WTC11 (cell line): ENCODE measurements around the gene MOBP. TPM values are rescaled to one million over a fixed set of nuclear protein-coding genes. Genes with fewer than 3 reads are reported as not detected.

Experiments used
- ATAC-seq: fragments of 200-7000 bp; cut with Tn5 transposase; 2 replicates; pipeline ENCODE4 v1.10.0; 2021; ENCODE audit warnings: mild to moderate bottlenecking, moderate library complexity
- CTCF ChIA-PET: fragments of 300-600 bp; sonication (Branson Sonifier 250); formaldehyde crosslinking; loops from one replicate; lab custom pipeline; 2021; ENCODE audit warnings: antibody characterized with exemption; lab: Charles Lee
- POLR2A ChIA-PET: fragments of 350-600 bp; sonication (Branson Sonifier 250); formaldehyde crosslinking; loops from one replicate; lab custom pipeline; 2021; ENCODE audit warnings: antibody characterized with exemption; lab: Charles Lee
- DNase-seq: peaks from one replicate; pipeline ENCODE4 v3.0.0; 2021; ENCODE audit warnings: low spot score
- H3K27ac Mint-ChIP-seq: 2 replicates; pipeline ENCODE4 v1.8.0; 2021; ENCODE audit warnings: mixed read lengths
- H3K27me3 Mint-ChIP-seq: 2 replicates; pipeline ENCODE4 v1.8.0; 2021; ENCODE audit warnings: low read depth, mild to moderate bottlenecking, moderate library complexity, mixed read lengths
- H3K36me3 Mint-ChIP-seq: 2 replicates; pipeline ENCODE4 v1.8.0; 2021; ENCODE audit warnings: mixed read lengths
- H3K4me1 Mint-ChIP-seq: 2 replicates; pipeline ENCODE4 v1.8.0; 2022; ENCODE audit warnings: mixed read lengths
- H3K4me3 Mint-ChIP-seq: 2 replicates; pipeline ENCODE4 v1.8.0; 2021; ENCODE audit warnings: mild to moderate bottlenecking, moderate library complexity, mixed read lengths
- H3K9me3 Mint-ChIP-seq: 2 replicates; pipeline ENCODE4 v1.8.0; 2021; ENCODE audit warnings: mixed read lengths
- ATF1 ChIP-seq: sonication (generic); formaldehyde crosslinking; IDR thresholded peaks from 2 replicates; pipeline ENCODE4 v1.8.1; 2023; ENCODE audit warnings: mild to moderate bottlenecking, moderate library complexity, missing genetic modification reagents
- ESRRA ChIP-seq: sonication (generic); formaldehyde crosslinking; IDR thresholded peaks from 2 replicates; pipeline ENCODE4 v1.8.1; 2022; ENCODE audit warnings: mild to moderate bottlenecking, missing genetic modification reagents, borderline replicate concordance
- FOXJ3 ChIP-seq: sonication (generic); formaldehyde crosslinking; IDR thresholded peaks from 2 replicates; pipeline ENCODE4 v1.9.0; 2021; ENCODE audit warnings: missing genetic modification reagents, mild to moderate bottlenecking, borderline replicate concordance
- FOXP4 ChIP-seq: sonication (generic); formaldehyde crosslinking; IDR thresholded peaks from 2 replicates; pipeline ENCODE4 v1.8.0; 2022; ENCODE audit warnings: mild to moderate bottlenecking, missing genetic modification reagents
- GABPB1 ChIP-seq: sonication (generic); formaldehyde crosslinking; IDR thresholded peaks from 2 replicates; pipeline ENCODE4 v1.8.1; 2023; ENCODE audit warnings: mild to moderate bottlenecking, missing genetic modification reagents
- KAT7 ChIP-seq: sonication (generic); formaldehyde crosslinking; IDR thresholded peaks from 2 replicates; pipeline ENCODE4 v1.8.1; 2023; ENCODE audit warnings: missing genetic modification reagents, mild to moderate bottlenecking, borderline replicate concordance
- MXD4 ChIP-seq: fragments of 250-450 bp; sonication (Bioruptor Pico); IDR thresholded peaks from 2 replicates; pipeline ENCODE4 v1.8.0; 2021; ENCODE audit warnings: mild to moderate bottlenecking, moderate library complexity, borderline replicate concordance
- NFE2L1 ChIP-seq: sonication (generic); formaldehyde crosslinking; IDR thresholded peaks from 2 replicates; pipeline ENCODE4 v1.8.1; 2023; ENCODE audit warnings: missing genetic modification reagents
- NFYB ChIP-seq: sonication (generic); formaldehyde crosslinking; conservative IDR thresholded peaks from 2 replicates; pipeline ENCODE4 v1.8.0; 2022; ENCODE audit warnings: low read depth, missing genetic modification reagents
- NR1H2 ChIP-seq: sonication (generic); formaldehyde crosslinking; IDR thresholded peaks from 2 replicates; pipeline ENCODE4 v1.9.0; 2021; ENCODE audit warnings: mild to moderate bottlenecking, moderate library complexity, missing genetic modification reagents
- RELA ChIP-seq: sonication (generic); formaldehyde crosslinking; IDR thresholded peaks from 2 replicates; pipeline ENCODE4 v1.8.1; 2022; ENCODE audit warnings: missing genetic modification reagents, mild to moderate bottlenecking, borderline replicate concordance
- RORB ChIP-seq: fragments of 250-450 bp; sonication (Bioruptor Pico); IDR thresholded peaks from 2 replicates; pipeline ENCODE4 v1.9.0; 2021; ENCODE audit warnings: mild to moderate bottlenecking
- TCF7 ChIP-seq: sonication (generic); formaldehyde crosslinking; IDR thresholded peaks from 2 replicates; pipeline ENCODE4 v1.8.0; 2022; ENCODE audit warnings: mild to moderate bottlenecking, low read depth, missing genetic modification reagents, moderate library complexity
- TP53 ChIP-seq: sonication (generic); formaldehyde crosslinking; IDR thresholded peaks from 2 replicates; pipeline ENCODE4 v1.8.1; 2023; ENCODE audit warnings: mild to moderate bottlenecking, missing genetic modification reagents
- ZBTB21 ChIP-seq: sonication (generic); formaldehyde crosslinking; IDR thresholded peaks from 2 replicates; pipeline ENCODE4 v1.8.1; 2023; ENCODE audit warnings: mild to moderate bottlenecking, missing genetic modification reagents, borderline replicate concordance
- ZNF671 ChIP-seq: fragments of 250-450 bp; sonication (Bioruptor Pico); IDR thresholded peaks from 2 replicates; pipeline ENCODE4 v1.8.0; 2021; ENCODE audit warnings: mild to moderate bottlenecking
- total RNA-seq: library from RNA; stranded (reverse); gene quantifications from 3 replicates; pipeline ENCODE4 v1.2.3, GENCODE V29; 2021
- TF ChIP-seq, protein P1 (sequence below): fragments of 250-450 bp; sonication (Bioruptor Pico); conservative IDR thresholded peaks from 2 replicates; pipeline ENCODE4 v1.9.0; 2021; ENCODE audit warnings: mild to moderate bottlenecking
- TF ChIP-seq, protein P2 (sequence below): sonication (generic); formaldehyde crosslinking; IDR thresholded peaks from 2 replicates; pipeline ENCODE4 v1.8.1; 2022; ENCODE audit warnings: missing genetic modification reagents, borderline replicate concordance
- TF ChIP-seq, protein P3 (sequence below): sonication (generic); formaldehyde crosslinking; IDR thresholded peaks from 2 replicates; pipeline ENCODE4 v1.8.1; 2023; ENCODE audit warnings: mild to moderate bottlenecking, moderate library complexity, missing genetic modification reagents
- TF ChIP-seq, protein P4 (sequence below): fragments of 250-450 bp; sonication (Bioruptor Pico); IDR thresholded peaks from 2 replicates; pipeline ENCODE4 v1.8.0; 2021; ENCODE audit warnings: mild to moderate bottlenecking
- TF ChIP-seq, protein P5 (sequence below): sonication (generic); formaldehyde crosslinking; IDR thresholded peaks from 2 replicates; pipeline ENCODE4 v1.8.1; 2023; ENCODE audit warnings: mild to moderate bottlenecking, missing genetic modification reagents

Gene MOBP
- total RNA-seq, 1 experiment from 2014 or later, result 0.13 TPM

GRCh38 chr3:39501968-39502837, 34.7 kb downstream of the MOBP start (continued):
- TF ChIP-seq, protein P1, sequence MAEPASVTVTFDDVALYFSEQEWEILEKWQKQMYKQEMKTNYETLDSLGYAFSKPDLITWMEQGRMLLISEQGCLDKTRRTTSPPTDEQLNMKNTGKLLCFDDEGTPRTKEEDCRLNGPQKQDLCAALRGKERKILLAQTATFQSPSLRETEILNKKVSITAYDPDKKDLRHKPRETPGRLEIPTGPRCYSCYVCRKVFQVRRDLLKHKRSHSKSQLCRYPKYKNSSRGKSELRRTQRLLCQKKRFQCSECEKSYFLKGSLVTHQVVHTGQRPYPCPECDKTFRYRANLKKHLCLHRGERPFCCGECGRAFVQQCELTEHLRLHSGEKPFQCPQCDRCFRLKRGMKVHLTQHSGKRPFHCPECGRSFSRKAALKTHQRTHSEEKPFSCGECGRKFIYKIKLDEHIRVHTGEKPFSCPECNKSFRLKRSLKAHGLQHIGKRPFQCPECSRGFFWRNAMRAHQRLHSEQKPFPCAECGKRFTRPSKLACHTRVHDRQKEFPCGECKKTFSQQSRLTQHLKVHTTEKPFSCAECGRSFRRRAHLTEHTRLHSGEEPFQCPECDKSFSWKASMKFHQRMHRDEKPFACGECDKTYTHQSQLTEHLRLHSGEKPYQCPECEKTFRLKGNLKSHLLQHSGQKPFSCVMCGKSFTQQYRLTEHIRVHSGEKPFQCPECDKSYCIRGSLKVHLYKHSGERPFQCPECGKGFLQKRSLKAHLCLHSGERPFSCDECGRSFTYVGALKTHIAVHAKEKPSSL (CRISPR knock-in tag), result no peak
- TF ChIP-seq RORB, result no peak

GRCh38 chr3:39502838-39503145, 35.3 kb downstream of the MOBP start:
- Mint-ChIP-seq H3K9me3 (peaks cover 6% of the 10 kb centered on the region), H3K27me3 (peaks cover 21% of the 10 kb centered on the region), H3K4me1 (peaks cover 9% of the 10 kb centered on the region), H3K27ac (no peak overlapping the region), H3K36me3 (no peaks in the 10 kb centered on the region), H3K4me3 (no peak overlapping the region)
- no peak for ATAC-seq
- no peak for DNase-seq
- TF ChIP-seq ESRRA (no peak), NFYB (no peak), TP53 (CRISPR knock-in tag) (no peak), FOXP4 (CRISPR knock-in tag) (no peak), GABPB1 (no peak)
- CTCF ChIA-PET, result interaction anchor here (0.5 kb wide), 1 partner anchor 62 kb away, joined by 4 read pairs; no protein-coding TSS in a partner anchor
- POLR2A ChIA-PET, result no interaction called here

DNA sequence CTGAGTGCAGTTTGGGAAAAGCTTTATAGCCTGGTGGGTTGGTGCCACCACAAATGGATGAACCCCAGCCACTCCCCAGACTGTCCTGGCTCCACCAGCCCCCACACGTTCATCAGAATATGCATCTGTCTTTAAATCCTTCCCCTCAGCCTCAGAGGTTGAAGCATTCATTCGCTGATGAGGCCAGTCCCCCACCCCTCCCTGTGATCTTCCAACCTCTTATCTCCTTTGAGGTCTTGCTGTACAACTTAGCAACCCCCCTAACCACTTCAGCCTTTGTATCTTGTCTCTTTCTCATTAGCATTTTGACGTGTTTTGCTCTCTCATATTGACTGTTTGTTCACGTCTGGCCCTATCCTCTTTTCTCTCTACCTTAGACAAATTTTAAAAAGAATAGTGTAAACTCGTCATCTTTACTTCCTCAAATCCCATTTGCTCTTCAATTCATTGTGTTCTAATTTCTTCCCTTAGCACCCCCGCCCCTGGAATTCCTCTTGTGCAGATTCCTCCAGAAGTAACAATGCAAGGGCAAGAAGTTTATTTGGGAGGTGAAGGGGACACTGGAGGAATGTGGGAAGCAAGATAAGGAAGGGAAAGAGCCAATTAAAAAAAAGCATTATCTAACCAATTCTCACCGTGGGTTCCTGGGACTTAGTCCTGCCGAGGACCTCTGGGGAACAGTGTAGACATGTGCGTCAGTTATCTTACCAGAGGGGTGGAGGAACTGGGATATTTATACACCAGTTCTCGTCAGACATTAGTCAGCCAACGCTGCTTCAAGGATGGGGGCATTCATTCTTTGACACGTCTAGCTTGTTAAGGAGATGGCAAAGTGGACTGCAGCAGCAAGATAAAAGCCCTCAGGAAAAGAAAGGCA, 38.6 kb downstream of the MOBP start:
- DNase-seq (no peak), ATAC-seq (peak; percentile 63)
- CTCF ChIA-PET, result interaction anchor here (1.2 to 2.5 kb wide), 3 partner anchors 7 to 128 kb away, joined by 3 to 15 read pairs (median 5); no protein-coding TSS in a partner anchor
- H3K36me3 Mint-ChIP-seq, result no peaks in the 10 kb centered on the region
- POLR2A ChIA-PET, result no interaction called here
- H3K27ac Mint-ChIP-seq, result no peak overlapping the region
- no peaks in the 10 kb centered on the region for H3K4me1 Mint-ChIP-seq
- peaks cover 18% of the 10 kb centered on the region for H3K27me3 Mint-ChIP-seq
- no peak overlapping the region for H3K4me3 Mint-ChIP-seq
- peaks cover 6% of the 10 kb centered on the region for H3K9me3 Mint-ChIP-seq
- TF ChIP-seq ATF1, result no peak
- no peak for TF ChIP-seq FOXJ3 (CRISPR knock-in tag)
- TF ChIP-seq, protein P2, sequence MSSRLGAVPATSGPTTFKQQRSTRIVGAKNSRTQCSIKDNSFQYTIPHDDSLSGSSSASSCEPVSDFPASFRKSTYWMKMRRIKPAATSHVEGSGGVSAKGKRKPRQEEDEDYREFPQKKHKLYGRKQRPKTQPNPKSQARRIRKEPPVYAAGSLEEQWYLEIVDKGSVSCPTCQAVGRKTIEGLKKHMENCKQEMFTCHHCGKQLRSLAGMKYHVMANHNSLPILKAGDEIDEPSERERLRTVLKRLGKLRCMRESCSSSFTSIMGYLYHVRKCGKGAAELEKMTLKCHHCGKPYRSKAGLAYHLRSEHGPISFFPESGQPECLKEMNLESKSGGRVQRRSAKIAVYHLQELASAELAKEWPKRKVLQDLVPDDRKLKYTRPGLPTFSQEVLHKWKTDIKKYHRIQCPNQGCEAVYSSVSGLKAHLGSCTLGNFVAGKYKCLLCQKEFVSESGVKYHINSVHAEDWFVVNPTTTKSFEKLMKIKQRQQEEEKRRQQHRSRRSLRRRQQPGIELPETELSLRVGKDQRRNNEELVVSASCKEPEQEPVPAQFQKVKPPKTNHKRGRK (CRISPR knock-in tag), result no peak
- TF ChIP-seq TCF7 (CRISPR knock-in tag), result no peak
- TF ChIP-seq ZNF671 (CRISPR knock-in tag), result no peak
- TF ChIP-seq, protein P3, sequence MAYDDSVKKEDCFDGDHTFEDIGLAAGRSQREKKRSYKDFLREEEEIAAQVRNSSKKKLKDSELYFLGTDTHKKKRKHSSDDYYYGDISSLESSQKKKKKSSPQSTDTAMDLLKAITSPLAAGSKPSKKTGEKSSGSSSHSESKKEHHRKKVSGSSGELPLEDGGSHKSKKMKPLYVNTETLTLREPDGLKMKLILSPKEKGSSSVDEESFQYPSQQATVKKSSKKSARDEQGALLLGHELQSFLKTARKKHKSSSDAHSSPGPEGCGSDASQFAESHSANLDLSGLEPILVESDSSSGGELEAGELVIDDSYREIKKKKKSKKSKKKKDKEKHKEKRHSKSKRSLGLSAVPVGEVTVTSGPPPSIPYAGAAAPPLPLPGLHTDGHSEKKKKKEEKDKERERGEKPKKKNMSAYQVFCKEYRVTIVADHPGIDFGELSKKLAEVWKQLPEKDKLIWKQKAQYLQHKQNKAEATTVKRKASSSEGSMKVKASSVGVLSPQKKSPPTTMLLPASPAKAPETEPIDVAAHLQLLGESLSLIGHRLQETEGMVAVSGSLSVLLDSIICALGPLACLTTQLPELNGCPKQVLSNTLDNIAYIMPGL (CRISPR knock-in tag), result no peak
- TF ChIP-seq ZBTB21 (CRISPR knock-in tag), result no peak
- TF ChIP-seq RELA (CRISPR knock-in tag), result no peak
- TF ChIP-seq ESRRA, result no peak
- no peak for TF ChIP-seq NFE2L1 (CRISPR knock-in tag)
- no peak for TF ChIP-seq NR1H2 (CRISPR knock-in tag)
- TF ChIP-seq, protein P4, sequence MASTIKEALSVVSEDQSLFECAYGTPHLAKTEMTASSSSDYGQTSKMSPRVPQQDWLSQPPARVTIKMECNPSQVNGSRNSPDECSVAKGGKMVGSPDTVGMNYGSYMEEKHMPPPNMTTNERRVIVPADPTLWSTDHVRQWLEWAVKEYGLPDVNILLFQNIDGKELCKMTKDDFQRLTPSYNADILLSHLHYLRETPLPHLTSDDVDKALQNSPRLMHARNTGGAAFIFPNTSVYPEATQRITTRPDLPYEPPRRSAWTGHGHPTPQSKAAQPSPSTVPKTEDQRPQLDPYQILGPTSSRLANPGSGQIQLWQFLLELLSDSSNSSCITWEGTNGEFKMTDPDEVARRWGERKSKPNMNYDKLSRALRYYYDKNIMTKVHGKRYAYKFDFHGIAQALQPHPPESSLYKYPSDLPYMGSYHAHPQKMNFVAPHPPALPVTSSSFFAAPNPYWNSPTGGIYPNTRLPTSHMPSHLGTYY (CRISPR knock-in tag), result no peak
- TF ChIP-seq, protein P5, sequence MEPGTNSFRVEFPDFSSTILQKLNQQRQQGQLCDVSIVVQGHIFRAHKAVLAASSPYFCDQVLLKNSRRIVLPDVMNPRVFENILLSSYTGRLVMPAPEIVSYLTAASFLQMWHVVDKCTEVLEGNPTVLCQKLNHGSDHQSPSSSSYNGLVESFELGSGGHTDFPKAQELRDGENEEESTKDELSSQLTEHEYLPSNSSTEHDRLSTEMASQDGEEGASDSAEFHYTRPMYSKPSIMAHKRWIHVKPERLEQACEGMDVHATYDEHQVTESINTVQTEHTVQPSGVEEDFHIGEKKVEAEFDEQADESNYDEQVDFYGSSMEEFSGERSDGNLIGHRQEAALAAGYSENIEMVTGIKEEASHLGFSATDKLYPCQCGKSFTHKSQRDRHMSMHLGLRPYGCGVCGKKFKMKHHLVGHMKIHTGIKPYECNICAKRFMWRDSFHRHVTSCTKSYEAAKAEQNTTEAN, result no peak
- no peak for TF ChIP-seq MXD4 (CRISPR knock-in tag)
- no peak for TF ChIP-seq KAT7 (CRISPR knock-in tag)
